Gastrocnemius medialis (tissue), 4 donors: ENCODE results near the gene HERC6. TPM values are rescaled to one million over a fixed set of nuclear protein-coding genes. Genes with fewer than 3 reads are reported as not detected.
"Not testable (repeated sequence)": the region's sequence is repeated elsewhere in the genome, so short reads cannot be mapped to it uniquely, and the experiment has no call there.

Source experiments
- ATAC-seq, 2 donors: fragments of 150-250 bp; one replicate each; pipeline ENCODE4 v1.9.1; 2016
- DNase-seq, 2 donors: peaks; one replicate each; pipeline ENCODE4 v3.0.0-alpha.2; 2019
- H3K27ac ChIP-seq, 4 donors: fragments of 200-600 bp; sonication (generic); 1 replicate in 1 of 4; 2 replicates in 3 of 4; pipeline ENCODE4 v1.5.1; 2016 to 2018; ENCODE audit warnings: mild to moderate bottlenecking in 2 of 4, moderate library complexity in 1 of 4
- H3K27me3 ChIP-seq, 3 donors: fragments of 200-600 bp; sonication (generic) in 2 of 3; 1 replicate in 1 of 3; 2 replicates in 2 of 3; pipeline versions ENCODE4 v1.5.1 to v1.6.0; 2016 to 2019; ENCODE audit warnings: mild to moderate bottlenecking in 1 of 3, moderate library complexity in 1 of 3
- H3K36me3 ChIP-seq, 2 donors: fragments of 200-600 bp; sonication (generic) in 1 of 2; one replicate each; pipeline ENCODE4 v1.5.1; 2017 to 2018
- H3K4me1 ChIP-seq, 2 donors: fragments of 200-600 bp; sonication (generic) in 1 of 2; one replicate each; pipeline ENCODE4 v1.5.1; 2016 to 2017; ENCODE audit warnings: mild to moderate bottlenecking in 2 of 2
- H3K4me3 ChIP-seq, 4 donors: fragments of 200-600 bp; sonication (generic) in 3 of 4; 1 replicate in 1 of 4; 2 replicates in 3 of 4; pipeline ENCODE4 v1.5.1; 2016 to 2019; ENCODE audit warnings: mild to moderate bottlenecking in 2 of 4
- H3K9me3 ChIP-seq, 3 donors: fragments of 200-600 bp; sonication (generic) in 2 of 3; 1 replicate in 1 of 3; 2 replicates in 2 of 3; pipeline ENCODE4 v1.5.1; 2016 to 2019
- CTCF ChIP-seq, 5 experiments: fragments of 450-650 bp in 3 of 5; fragments of 200-600 bp in 2 of 5; sonication (generic) in 2 of 5; IDR thresholded peaks in 4 of 5; conservative IDR thresholded peaks in 1 of 5; 1 replicate in 4 of 5; 2 replicates in 1 of 5; pipeline ENCODE4 v1.5.1; 2016 to 2019; ENCODE audit warnings: antibody characterized with exemption in 5 of 5, mild to moderate bottlenecking in 3 of 5, moderate library complexity in 3 of 5
- POLR2A ChIP-seq, 2 donors: fragments of 450-650 bp; IDR thresholded peaks; one replicate each; pipeline ENCODE4 v1.6.1; 2017; ENCODE audit warnings: antibody characterized with exemption in 2 of 2, mild to moderate bottlenecking in 2 of 2, moderate library complexity in 2 of 2
- in situ Hi-C, 4 donors: fragments of 200-750 bp; cut with MboI; loops; one replicate each; pipeline versions ENCODE4 v1.15.0 to v1.8.0; 2017; ENCODE audit warnings: low sequenced_read_pairs in 4 of 4
- intact Hi-C: fragments of 100-400 bp; cut with DNase I; formaldehyde crosslinking; loops from one replicate; pipeline ENCODE4 v1.15.1; 2023; ENCODE audit warnings: low total_unique reads
- total RNA-seq, 4 donors: library from RNA; depleted of rRNA; stranded (reverse); fragments of >200 nt; gene quantifications; one replicate each; pipeline versions ENCODE4 v1.1.0 to v1.2.3, GENCODE V29; 2016

HERC6 gene
- total RNA-seq, 4 donors from 2014 or later, result 0.42 to 1.6 (median 1.0) TPM

GRCh38 chr4:88446124-88446523 is 67.5 kb downstream of the HERC6 start:
- Histone ChIP-seq H3K4me3 (no peak overlapping the region), H3K9me3 (no peaks in the 10 kb centered on the region), H3K4me1 (no peaks in the 10 kb centered on the region), H3K36me3 (no peaks in the 10 kb centered on the region), H3K27ac (no peak overlapping the region), H3K27me3 (no peaks in the 10 kb centered on the region)
- in situ Hi-C loops (no loop called here), intact Hi-C loops (no loop called here)
- DNase-seq, result no peak
- no peak for TF ChIP-seq CTCF (IDR thresholded peaks at IDR 0.05 in 4 of 5, conservative IDR thresholded peaks at IDR 0.05 in 1 of 5)
- no peak for TF ChIP-seq POLR2A (IDR thresholded peaks at IDR 0.05)
- no peak for ATAC-seq

GRCh38 chr4:88447371-88448095 is 68.9 kb downstream of the HERC6 start:
- no peaks in the 10 kb centered on the region for H3K27me3 ChIP-seq
- TF ChIP-seq CTCF (IDR thresholded peaks at IDR 0.05 in 4 of 5, conservative IDR thresholded peaks at IDR 0.05 in 1 of 5) (no peak), POLR2A (IDR thresholded peaks at IDR 0.05) (no peak)
- no peaks in the 10 kb centered on the region for H3K9me3 ChIP-seq
- ATAC-seq (no peak), DNase-seq (no peak)
- in situ Hi-C loops (no loop called here), intact Hi-C loops (no loop called here)
- H3K36me3 ChIP-seq, result no peaks in the 10 kb centered on the region
- no peak overlapping the region for H3K4me3 ChIP-seq
- no peaks in the 10 kb centered on the region for H3K4me1 ChIP-seq
- no peak overlapping the region for H3K27ac ChIP-seq

- in situ Hi-C loops, H3K27ac ChIP-seq, H3K36me3 ChIP-seq, H3K27me3 ChIP-seq, intact Hi-C loops, H3K9me3 ChIP-seq, DNase-seq, H3K4me1 ChIP-seq, H3K4me3 ChIP-seq, ATAC-seq: not testable (repeated sequence)
Measured at GRCh38 chr4:88448211-88448765, 69.6 kb downstream of the HERC6 start.

GRCh38 chr4:88448889-88449288 is 70.2 kb downstream of the HERC6 start:
- no peaks in the 10 kb centered on the region for H3K4me1 ChIP-seq
- in situ Hi-C loops (no loop called here), intact Hi-C loops (no loop called here)
- no peak overlapping the region for H3K27ac ChIP-seq
- no peak for DNase-seq
- no peak for ATAC-seq
- H3K27me3 ChIP-seq, result no peaks in the 10 kb centered on the region
- H3K36me3 ChIP-seq, result no peaks in the 10 kb centered on the region
- TF ChIP-seq CTCF (IDR thresholded peaks at IDR 0.05 in 4 of 5, conservative IDR thresholded peaks at IDR 0.05 in 1 of 5), result no peak
- TF ChIP-seq POLR2A (IDR thresholded peaks at IDR 0.05), result no peak
- no peaks in the 10 kb centered on the region for H3K9me3 ChIP-seq
- no peak overlapping the region for H3K4me3 ChIP-seq

GRCh38 chr4:88449290-88449689 is 70.6 kb downstream of the HERC6 start:
- Histone ChIP-seq H3K9me3 (no peaks in the 10 kb centered on the region), H3K4me3 (no peak overlapping the region), H3K4me1 (no peaks in the 10 kb centered on the region), H3K36me3 (no peaks in the 10 kb centered on the region), H3K27ac (no peak overlapping the region), H3K27me3 (no peaks in the 10 kb centered on the region)
- in situ Hi-C loops, result no loop called here
- no peak for DNase-seq
- no peak for ATAC-seq
- TF ChIP-seq CTCF (IDR thresholded peaks at IDR 0.05 in 4 of 5, conservative IDR thresholded peaks at IDR 0.05 in 1 of 5), result no peak
- no peak for TF ChIP-seq POLR2A (IDR thresholded peaks at IDR 0.05)
- intact Hi-C loops, result no loop called here
